GM12874 (cell line): Measurements from ENCODE around the gene CD46.

Experiments
- CTCF ChIP-seq: IDR thresholded peaks from 2 replicates; pipeline ENCODE4 v1.5.1; 2011; ENCODE audit warnings: low read depth, mild to moderate bottlenecking, control low read depth, low read length, moderate library complexity; ENCODE audit not compliant: insufficient read depth

Gene CD46

GRCh38 chr1:207750631-207751305 is 1.1 kb upstream of the CD46 start:
- TF ChIP-seq CTCF = no peak

GRCh38 chr1:207752456-207752998 is 673 bp downstream of the CD46 start:
- TF ChIP-seq CTCF = no peak

- no peak for TF ChIP-seq CTCF
Observed at GRCh38 chr1:207753611-207754010, 1.8 kb downstream of the CD46 start.

GRCh38 chr1:207754011-207754410 is 2.2 kb downstream of the CD46 start:
- TF ChIP-seq CTCF = no peak

GRCh38 chr1:207754974-207755700 is 3.3 kb downstream of the CD46 start:
- TF ChIP-seq CTCF = no peak

GRCh38 chr1:207755846-207756693 is 4.2 kb downstream of the CD46 start:
- no peak for TF ChIP-seq CTCF

- no peak for TF ChIP-seq CTCF
Observed at GRCh38 chr1:207762622-207763021, 10.8 kb downstream of the CD46 start.
